IPS-NIHi7 (cell line): ENCODE measurements around the gene ANXA6.

ENCODE experiments used
- DNase-seq: peaks from one replicate; pipeline ENCODE4 v3.0.0; 2012; ENCODE audit warnings: mixed read lengths; ENCODE audit errors: extremely low spot score

Gene ANXA6

DNA sequence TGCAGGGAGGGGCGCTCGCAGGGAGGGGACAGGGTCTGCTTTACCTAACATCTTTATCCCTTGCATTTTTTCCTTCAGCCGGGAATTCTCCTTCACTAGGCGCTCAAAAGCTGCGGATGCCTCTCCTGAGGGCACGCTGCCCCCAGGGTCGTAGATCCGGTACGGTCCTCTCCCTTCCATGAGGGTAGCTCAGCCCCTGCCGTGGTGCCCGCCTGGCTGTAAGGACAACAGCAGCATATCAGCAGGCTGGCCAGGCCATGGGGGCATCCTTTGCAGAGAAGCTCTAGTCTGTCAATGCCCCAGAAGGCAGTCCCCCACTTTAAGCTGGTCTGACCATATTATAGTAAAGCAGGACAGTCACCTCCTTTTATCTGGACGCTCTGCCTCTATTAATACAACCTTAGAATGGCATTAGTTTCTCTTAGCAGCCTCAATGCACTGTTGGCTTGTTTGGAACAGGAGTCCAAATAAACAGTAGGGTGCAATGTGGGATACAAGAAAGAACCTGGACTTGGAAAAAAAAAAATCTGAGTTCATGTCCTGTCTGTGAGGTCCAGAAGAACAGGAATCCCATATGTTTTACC lies 92.6 kb downstream of the ANXA6 start:
- DNase-seq = no peak

DNA sequence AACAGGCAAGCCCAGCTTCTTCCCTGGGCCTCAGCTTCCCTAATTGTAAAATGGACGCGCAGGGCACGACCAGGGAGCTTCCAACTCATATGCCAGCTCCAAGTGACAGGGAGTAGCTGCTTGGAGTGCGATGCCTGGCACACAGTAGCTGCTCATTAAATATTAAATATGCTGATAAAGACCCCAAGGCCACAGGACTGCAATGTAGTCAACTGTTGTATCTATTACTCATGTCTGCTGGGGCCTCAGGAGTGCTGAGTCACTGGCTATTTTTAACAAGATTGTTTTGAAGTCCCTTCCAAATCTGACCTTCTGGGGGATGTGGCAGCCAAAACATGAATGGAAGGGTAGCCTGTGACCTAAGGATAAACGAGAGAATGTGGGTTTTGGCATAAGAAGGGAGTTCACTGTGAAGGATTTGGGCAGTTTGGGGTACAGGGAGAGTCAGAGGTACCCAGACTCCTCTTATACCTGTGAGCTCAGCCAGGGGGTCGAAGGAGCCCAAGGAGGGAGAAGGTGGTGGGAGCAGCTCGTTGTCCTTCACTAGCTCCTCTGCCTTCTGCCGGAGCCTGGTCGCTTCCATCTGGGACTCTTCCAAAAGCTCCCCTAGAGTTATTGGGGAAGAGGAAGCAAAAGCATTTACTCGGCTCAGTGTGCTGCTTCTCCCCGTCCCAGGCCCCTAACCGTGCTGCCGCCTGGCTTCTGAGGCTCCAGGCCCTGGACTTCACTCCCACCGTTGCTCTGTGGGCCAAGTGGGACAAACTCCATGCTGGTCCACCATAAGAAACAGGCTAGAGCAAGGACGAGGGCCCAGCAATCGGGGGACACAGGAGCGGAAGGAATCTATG lies 94.2 kb downstream of the ANXA6 start:
- no peak for DNase-seq

DNA sequence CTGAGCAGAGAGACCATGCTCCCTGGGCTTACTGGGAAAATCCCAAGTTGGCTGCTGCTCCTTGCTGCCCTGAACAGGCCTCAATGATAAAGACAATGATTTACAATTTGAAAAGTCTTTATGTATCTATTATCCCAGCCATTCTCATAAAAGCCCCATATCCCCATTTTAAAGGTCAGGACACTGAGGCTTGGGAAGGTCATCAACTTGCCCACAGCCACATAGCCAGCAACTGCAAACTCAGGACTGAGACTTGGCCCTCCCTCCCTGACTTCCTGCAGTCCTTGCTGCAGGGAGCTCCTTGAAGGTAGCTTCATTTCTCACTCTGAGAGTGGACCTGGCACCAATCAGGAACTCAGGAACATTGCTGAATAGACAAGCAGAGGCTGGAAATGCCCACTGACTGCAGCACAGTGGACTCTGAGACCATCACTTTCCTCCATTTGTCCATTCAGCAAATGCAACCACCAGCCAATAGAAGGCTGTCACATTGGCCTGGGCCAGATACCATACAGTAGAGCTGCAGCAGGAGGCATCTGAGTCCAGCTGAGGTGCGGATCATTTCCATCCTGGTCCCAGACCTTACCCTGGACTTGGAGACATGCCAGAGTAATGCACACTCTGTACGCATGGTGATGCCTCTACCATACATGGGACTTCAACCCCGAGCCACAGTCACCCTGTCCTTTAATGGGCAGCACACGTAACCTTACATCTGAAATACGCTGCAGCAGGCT lies 95.0 kb downstream of the ANXA6 start:
- DNase-seq = no peak

DNA sequence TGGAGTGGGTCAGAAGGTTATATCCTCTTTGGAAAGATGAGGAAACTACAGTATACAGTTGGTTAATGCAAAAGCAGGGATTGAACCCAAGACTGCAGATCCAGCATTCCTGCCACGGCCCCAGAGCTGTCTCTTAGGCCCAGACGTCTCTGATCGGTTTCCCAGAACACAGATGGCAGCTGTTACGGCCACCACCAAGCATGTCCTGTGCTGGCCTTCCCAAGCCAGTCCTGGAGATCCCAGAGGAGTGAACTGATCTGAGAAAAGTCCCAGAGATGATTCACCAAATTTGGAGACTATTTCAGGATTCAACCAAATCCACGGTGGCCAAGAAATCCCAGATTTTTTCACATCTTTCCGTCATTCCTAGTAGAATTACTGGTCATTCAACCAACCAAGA lies 96.8 kb downstream of the ANXA6 start:
- DNase-seq = no peak

DNA sequence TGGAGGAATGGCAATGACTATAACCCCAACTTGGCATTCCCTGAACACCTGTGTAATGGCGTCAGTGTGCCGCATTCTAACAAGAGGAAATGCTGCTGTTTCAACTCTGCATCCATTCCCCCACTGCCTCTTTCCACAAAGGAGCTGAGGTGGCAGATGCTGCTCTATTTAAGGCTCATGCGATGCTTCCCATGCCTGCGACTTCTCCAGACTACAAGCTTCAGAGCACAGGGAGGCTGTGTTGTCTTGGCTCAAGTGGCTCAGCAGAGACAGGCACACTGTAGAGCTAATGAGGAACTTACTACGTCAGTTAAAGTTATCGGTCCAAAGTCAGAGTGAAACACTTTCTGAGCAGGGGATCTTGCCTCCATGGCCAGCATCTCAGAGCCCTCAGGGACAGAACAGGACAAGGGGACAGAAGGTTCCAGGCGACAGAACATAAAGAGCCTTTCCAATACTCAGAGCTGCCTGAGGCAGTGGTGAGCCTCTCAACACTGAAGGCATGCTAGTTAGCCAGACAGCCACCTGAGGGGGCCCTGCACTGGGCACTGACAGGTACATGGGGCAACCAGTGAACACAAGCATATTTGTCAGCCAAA lies 98.6 kb downstream of the ANXA6 start:
- DNase-seq = no peak

DNA sequence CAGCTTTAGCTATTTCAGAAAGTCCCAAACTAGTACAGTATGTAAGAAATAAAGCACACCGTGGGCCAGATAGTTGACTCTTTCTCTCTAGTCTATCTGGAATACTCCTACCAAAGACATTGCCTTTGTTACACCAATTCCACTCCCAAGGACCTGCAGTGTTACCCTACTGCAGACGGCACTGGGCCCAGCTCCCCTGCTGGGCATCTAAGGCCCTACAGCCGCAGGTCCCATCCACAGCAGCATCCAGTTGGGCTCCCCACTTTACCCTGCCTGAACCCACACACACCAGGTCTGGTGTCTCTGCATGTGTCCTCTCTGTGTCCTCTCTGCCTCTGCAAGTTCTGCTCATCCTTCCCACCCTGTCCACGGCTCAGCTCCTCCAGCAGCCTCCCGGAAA lies 99.3 kb downstream of the ANXA6 start:
- DNase-seq = no peak

DNA sequence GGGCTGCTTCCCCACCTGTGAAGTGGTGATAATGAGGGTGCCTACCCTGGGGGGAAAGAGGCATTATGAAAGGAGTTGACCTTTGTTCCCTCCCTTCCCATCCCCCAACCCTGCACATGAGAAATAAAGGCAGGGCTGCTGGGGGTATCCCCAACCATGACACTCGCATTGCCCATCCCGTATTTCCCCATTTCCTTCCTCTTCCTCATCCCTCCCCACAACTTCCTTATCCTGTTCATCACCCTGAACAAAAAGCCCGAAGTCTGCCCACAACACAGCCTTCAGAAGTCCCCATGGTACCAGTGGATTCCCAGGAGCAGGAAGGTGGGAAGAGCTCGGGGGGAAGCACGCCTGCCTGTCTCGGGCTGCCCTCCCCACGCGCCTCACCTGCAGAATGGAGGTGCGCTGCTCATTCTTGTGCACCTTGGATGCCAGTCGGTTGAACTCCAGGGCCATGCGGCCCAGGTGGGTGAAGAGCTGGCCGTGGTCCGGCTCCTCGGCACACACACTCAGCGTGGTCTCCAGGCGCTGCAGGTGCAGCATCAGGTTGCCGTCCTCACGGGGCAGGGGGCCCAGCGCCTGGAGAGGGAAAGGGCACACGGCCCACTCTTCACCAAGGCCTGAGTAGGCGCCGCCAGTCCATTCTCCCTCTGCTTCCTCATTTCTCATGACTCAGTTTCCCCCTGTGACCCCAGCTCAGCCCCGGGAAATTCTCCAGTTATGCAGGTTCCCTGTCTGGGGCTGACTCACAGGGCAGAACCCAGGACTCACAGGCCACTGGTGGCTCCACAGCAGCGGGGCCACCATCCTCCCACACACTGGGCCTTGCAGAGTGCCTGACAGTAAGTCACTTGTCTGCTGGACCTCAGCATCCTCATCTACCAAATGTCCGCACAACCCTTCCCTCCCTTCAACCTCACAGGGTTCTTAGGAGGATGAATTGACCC lies 100.9 kb downstream of the ANXA6 start:
- no peak for DNase-seq

DNA sequence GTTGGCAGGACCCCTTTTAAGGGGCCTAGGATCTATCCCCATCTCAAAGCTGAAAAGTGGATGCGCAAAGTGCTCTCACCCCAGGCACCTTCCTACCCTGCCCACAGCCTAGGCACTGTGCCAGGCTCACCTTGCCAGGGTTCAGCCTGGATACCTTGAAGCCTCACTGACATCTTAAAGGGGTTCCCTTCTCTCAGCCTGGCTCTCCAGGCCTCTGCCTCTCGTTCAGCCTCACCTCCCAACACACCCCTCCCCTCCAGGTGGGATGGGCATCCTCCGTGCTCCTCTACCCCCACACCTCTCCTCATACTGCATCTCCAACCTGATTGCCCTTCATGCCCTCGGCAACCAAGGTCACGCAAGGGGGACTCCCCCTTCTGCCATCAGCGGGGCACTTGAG lies 102.2 kb downstream of the ANXA6 start:
- no peak for DNase-seq

DNA sequence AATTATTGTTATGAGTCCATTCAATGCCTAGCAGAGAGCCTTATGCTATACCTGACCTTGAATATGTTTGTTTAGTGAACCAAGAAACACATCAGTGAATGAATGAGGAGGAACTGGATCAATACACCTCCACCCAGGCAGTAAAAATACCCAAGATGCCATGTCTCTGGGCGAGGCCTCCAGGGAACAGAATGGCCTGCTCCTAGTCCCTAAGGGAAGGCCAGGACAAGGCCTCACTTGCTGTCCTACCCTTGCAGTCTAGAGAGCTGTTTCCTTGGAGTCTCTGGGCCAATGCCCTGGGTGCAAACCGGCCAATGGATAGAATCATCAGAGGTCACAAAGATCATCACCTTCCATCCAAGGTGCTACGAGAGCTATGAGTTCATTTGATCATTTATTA lies 102.9 kb downstream of the ANXA6 start:
- DNase-seq = no peak

DNA sequence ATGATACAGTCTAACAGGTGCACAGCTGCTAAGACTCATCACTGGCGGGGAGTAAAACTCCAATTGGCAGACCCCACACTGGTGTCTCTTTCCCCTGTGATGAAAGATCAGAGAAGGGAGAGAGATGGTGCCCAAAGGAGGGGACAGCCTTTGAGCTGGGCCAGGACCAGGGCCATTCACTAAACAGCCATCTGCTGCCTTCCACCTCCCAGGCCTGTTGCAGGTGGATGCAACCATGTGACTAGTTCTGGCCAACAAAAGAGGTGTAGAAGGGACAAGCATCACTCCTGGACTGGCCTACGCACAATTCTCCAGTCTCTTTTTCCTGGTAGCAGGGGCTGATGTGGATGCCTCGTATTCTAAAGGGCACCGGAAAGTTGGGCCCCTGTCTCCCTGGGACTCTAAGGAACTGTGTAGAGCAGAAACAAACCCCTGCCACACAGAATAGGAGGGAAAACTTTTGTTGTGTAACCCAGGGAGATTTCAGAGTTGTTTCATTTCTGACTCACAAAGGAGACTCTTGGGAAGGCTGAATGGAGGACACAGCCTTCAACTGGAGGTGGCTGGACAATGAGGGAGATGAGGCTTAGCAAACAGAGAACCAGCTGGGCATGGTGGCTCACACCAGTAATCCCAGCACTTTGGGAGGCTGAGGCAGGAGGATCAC lies 103.7 kb downstream of the ANXA6 start:
- no peak for DNase-seq

DNA sequence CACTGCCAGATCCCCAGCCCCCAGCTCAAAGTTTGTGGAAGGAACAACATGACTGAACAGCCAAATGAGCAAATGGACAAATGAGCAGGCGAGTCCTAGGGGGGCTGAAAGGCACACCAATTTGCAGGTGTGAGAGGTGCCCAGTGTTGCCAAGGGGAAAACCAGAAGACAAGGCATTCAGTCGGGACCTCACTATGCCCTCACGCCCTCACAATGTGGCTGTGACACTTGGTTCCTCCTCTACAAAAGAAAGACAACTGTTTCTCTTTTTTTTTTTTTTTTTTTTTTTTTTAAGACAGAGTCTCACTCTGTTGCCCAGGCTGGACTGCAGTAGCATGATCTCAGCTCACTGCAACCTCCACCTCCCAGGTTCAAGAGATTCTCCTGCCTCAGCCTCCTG lies 104.7 kb downstream of the ANXA6 start:
- DNase-seq = no peak

DNA sequence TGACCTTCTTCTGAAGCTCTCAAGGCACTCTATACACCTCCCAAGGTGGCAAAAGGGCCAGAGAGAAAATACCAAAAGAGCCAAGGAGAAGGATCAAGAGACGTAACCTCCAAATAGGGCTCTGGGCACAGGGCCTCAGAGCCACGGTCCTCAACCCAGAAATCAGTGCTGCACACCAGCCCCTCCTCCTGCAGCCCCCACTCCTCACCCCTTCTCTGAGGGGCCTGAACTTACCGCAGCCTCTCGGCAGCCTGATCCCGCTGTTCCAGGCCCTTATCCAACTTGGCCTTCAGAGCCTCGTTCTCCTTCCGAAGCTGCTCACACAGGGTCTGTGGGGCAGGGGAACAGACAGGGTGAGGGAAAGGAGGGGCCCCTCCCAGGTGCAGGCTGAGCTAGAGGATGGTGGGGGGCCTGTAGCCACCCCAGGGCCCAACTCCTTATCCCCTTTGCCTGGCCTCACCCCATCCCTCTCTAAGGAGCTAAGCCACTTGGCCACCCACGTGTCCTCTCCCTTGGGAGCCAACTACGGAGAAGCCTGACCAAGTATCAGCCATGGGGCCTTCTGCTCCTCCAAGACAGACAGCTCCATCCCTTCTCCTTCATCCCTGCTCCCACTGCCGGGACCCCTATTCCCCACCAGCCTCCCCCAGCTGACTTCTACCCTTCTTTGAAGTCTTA lies 105.5 kb downstream of the ANXA6 start:
- DNase-seq = no peak

DNA sequence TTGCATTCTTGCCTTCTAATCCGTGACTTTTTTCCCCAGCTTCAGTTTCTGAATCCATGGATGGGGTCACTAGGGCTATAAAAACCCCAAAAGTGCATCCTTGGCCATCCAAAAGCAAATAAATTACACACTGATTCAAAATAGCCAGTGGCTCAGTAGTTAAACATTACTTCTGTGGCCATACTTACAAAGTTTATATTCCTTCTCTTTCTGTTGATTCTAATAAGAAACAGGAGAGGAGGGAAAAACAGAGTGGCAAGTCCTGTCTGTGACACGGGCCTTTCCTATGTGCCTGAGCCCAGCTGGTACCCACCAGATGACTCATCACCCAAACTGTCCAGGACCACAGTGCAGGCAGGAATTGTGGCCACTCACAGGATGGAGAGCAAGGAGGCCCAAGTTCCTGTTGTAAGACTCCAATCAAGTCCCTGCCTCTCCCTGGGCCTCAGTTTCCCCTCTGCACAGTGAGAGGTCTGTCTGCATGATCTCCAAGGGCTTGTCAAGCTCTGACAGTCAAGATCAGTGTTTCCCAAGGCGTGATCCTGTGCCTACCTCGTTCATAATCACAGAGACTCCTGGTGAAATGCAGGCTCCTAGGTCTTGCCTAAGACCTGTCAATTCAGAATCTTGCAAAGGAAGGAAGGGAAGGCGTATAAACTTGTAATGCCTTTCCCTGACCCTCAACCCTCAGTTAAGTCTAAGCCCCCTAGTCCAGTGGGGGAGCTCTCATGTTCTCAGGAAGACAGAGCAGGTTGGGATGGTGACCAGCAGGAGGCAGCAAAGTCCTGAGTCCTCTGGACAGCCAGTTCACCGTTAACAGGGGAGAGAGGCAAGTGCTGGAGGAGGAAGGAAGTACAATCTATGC lies 106.3 kb downstream of the ANXA6 start:
- DNase-seq = peak; percentile 92
